ENCODE measurements around the gene CLCN7. TPM values are rescaled to one million over a fixed set of nuclear protein-coding genes. Genes with fewer than 3 reads are reported as not detected.

The CLCN7 gene
- polyA plus RNA-seq, 3 donors = 37.4 to 249 (median 56.5) TPM

GRCh38 chr16:1443980-1444729 lies 30.7 kb downstream of the CLCN7 start, which contains the start of gene CCDC154:
Gene CCDC154 (minus strand): TSS chr16:1444556. CDS start chr16:1444322, 234 bp downstream.
- H3K79me2 ChIP-seq (ENCODE audit: insufficient read depth, low read length) = no peaks in the 10 kb centered on the region
- H3K4me3 ChIP-seq (replicated peaks in 1 of 3; ENCODE audit: low read depth in 2 of 3, low read length in 3 of 3) = no peak within 1 kb of the TSS
- peaks cover 36 to 38% of the 10 kb centered on the region in 2 donors for H3K36me3 ChIP-seq (replicated peaks in 1 of 2; ENCODE audit: control insufficient read depth in 1 of 2, insufficient read depth in 2 of 2, low read length in 2 of 2)
- H3K27me3 ChIP-seq (ENCODE audit: control insufficient read depth in 2 of 2, insufficient read depth in 2 of 2, low read length in 2 of 2) = no peaks in the 10 kb centered on the region
- no peak within 1 kb of the TSS for H2AFZ ChIP-seq (ENCODE audit: insufficient read depth, low read depth, low read length, poor library complexity, severe bottlenecking)
- H3K9me3 ChIP-seq (replicated peaks in 1 of 2; ENCODE audit: control insufficient read depth in 1 of 2, insufficient read depth in 1 of 2, low read length in 2 of 2) = no peaks in the 10 kb centered on the region
- no peak for DNase-seq
- Mint-ChIP-seq H3K4me3 (no peak within 1 kb of the TSS), H3K27me3 (ENCODE audit: low read depth in 3 of 3) (peaks cover 0 to 3% (median 0%) of the 10 kb centered on the region in 3 donors), H3K4me1 (no peaks in the 10 kb centered on the region), H3K36me3 (peaks cover 18 to 24% of the 10 kb centered on the region in 2 donors), H3K9me3 (no peaks in the 10 kb centered on the region), H3K27ac (no peak within 1 kb of the TSS)
- no peak for TF ChIP-seq CTCF (IDR thresholded peaks at IDR 0.05)
- intact Hi-C loops (cut with micrococcal nuclease) = no loop called here
- H3K27ac ChIP-seq (ENCODE audit: low read depth in 1 of 2, low read length in 2 of 2) = no peak within 1 kb of the TSS
- H3K4me2 ChIP-seq (replicated peaks; ENCODE audit: extremely low read depth, low read length, poor library complexity, severe bottlenecking) = no peak within 1 kb of the TSS
- no peaks in the 10 kb centered on the region for H3K4me1 ChIP-seq (ENCODE audit: control insufficient read depth in 1 of 2, insufficient read depth in 2 of 2, low read length in 2 of 2)
- 91% methylated on average over 25 of the region's 27 CpGs for WGBS (ENCODE audit: insufficient coverage)
- no peak within 1 kb of the TSS for H3K9ac ChIP-seq (ENCODE audit: insufficient read depth, low read length, poor library complexity, severe bottlenecking)
- H4K20me1 ChIP-seq (ENCODE audit: insufficient read depth, low read length) = peaks cover 21% of the 10 kb centered on the region

GRCh38 chr16:1443403-1443973 lies 31.3 kb downstream of the CLCN7 start:
- DNase-seq = no peak
- Histone ChIP-seq H3K9me3 (replicated peaks in 1 of 2; ENCODE audit: control insufficient read depth in 1 of 2, insufficient read depth in 1 of 2, low read length in 2 of 2) (no peaks in the 10 kb centered on the region), H3K4me1 (ENCODE audit: control insufficient read depth in 1 of 2, insufficient read depth in 2 of 2, low read length in 2 of 2) (no peaks in the 10 kb centered on the region), H3K4me3 (replicated peaks in 1 of 3; ENCODE audit: low read depth in 2 of 3, low read length in 3 of 3) (no peak overlapping the region), H4K20me1 (ENCODE audit: insufficient read depth, low read length) (peaks cover 15% of the 10 kb centered on the region), H3K9ac (ENCODE audit: insufficient read depth, low read length, poor library complexity, severe bottlenecking) (no peak overlapping the region), H3K36me3 (replicated peaks in 1 of 2; ENCODE audit: control insufficient read depth in 1 of 2, insufficient read depth in 2 of 2, low read length in 2 of 2) (peaks cover 29 to 31% of the 10 kb centered on the region in 2 donors), H3K4me2 (replicated peaks; ENCODE audit: extremely low read depth, low read length, poor library complexity, severe bottlenecking) (no peak overlapping the region), H3K27ac (ENCODE audit: low read depth in 1 of 2, low read length in 2 of 2) (no peak overlapping the region), H3K79me2 (ENCODE audit: insufficient read depth, low read length) (no peaks in the 10 kb centered on the region), H2AFZ (ENCODE audit: insufficient read depth, low read depth, low read length, poor library complexity, severe bottlenecking) (no peak overlapping the region), H3K27me3 (ENCODE audit: control insufficient read depth in 2 of 2, insufficient read depth in 2 of 2, low read length in 2 of 2) (no peaks in the 10 kb centered on the region)
- WGBS (ENCODE audit: insufficient coverage) = 92% methylated on average over 38 of the region's 38 CpGs
- Mint-ChIP-seq H3K27ac (no peak overlapping the region), H3K27me3 (ENCODE audit: low read depth in 3 of 3) (peaks cover 0 to 3% (median 0%) of the 10 kb centered on the region in 3 donors), H3K4me3 (no peak overlapping the region), H3K36me3 (peaks cover 13 to 22% of the 10 kb centered on the region in 2 donors), H3K9me3 (no peaks in the 10 kb centered on the region), H3K4me1 (no peaks in the 10 kb centered on the region)
- intact Hi-C loops (cut with micrococcal nuclease) = no loop called here
- TF ChIP-seq CTCF (IDR thresholded peaks at IDR 0.05) = no peak

All from CD14-positive monocyte (primary cell).